ENCODE data around the gene SLC25A38.
"Not testable (repeated sequence)": the region's sequence is repeated elsewhere in the genome, so short reads cannot be mapped to it uniquely, and the experiment has no call there.

The SLC25A38 gene

GRCh38 chr3:39347586-39347876 lies 35.6 kb upstream of the SLC25A38 start:
- no peak for TF ChIP-seq CTCF (IDR thresholded peaks at IDR 0.05; ENCODE audit: poor library complexity, severe bottlenecking)
- peaks cover 20% of the 10 kb centered on the region for H3K4me1 ChIP-seq (ENCODE audit: insufficient read depth, poor library complexity, severe bottlenecking)
- DNase-seq (ENCODE audit: low spot score) = no peak
- ATAC-seq (ENCODE audit: low read depth) = no peak
- no peaks in the 10 kb centered on the region for H3K9me3 ChIP-seq (ENCODE audit: severe bottlenecking)
- H3K27me3 ChIP-seq (ENCODE audit: insufficient read depth, poor library complexity, severe bottlenecking) = no peaks in the 10 kb centered on the region
- H3K4me3 ChIP-seq (ENCODE audit: severe bottlenecking) = no peak overlapping the region
- H3K36me3 ChIP-seq (ENCODE audit: low read depth) = no peaks in the 10 kb centered on the region
- H3K27ac ChIP-seq (ENCODE audit: poor library complexity, severe bottlenecking) = no peak overlapping the region

GRCh38 chr3:39349080-39349479 lies 34.1 kb upstream of the SLC25A38 start:
- Histone ChIP-seq H3K4me1 (ENCODE audit: insufficient read depth, poor library complexity, severe bottlenecking) (peaks cover 11% of the 10 kb centered on the region), H3K9me3 (ENCODE audit: severe bottlenecking) (no peaks in the 10 kb centered on the region), H3K27ac (ENCODE audit: poor library complexity, severe bottlenecking) (no peak overlapping the region), H3K36me3 (ENCODE audit: low read depth) (no peaks in the 10 kb centered on the region), H3K27me3 (ENCODE audit: insufficient read depth, poor library complexity, severe bottlenecking) (no peaks in the 10 kb centered on the region), H3K4me3 (ENCODE audit: severe bottlenecking) (no peak overlapping the region)
- no peak for DNase-seq (ENCODE audit: low spot score)
- no peak for ATAC-seq (ENCODE audit: low read depth)
- no peak for TF ChIP-seq CTCF (IDR thresholded peaks at IDR 0.05; ENCODE audit: poor library complexity, severe bottlenecking)

- ATAC-seq (ENCODE audit: low read depth) (no peak), DNase-seq (ENCODE audit: low spot score) (no peak)
- H3K27ac ChIP-seq (ENCODE audit: poor library complexity, severe bottlenecking) = no peak overlapping the region
- no peaks in the 10 kb centered on the region for H3K27me3 ChIP-seq (ENCODE audit: insufficient read depth, poor library complexity, severe bottlenecking)
- no peak overlapping the region for H3K4me3 ChIP-seq (ENCODE audit: severe bottlenecking)
- no peak for TF ChIP-seq CTCF (IDR thresholded peaks at IDR 0.05; ENCODE audit: poor library complexity, severe bottlenecking)
- no peaks in the 10 kb centered on the region for H3K9me3 ChIP-seq (ENCODE audit: severe bottlenecking)
- H3K36me3 ChIP-seq (ENCODE audit: low read depth) = no peaks in the 10 kb centered on the region
- no peaks in the 10 kb centered on the region for H3K4me1 ChIP-seq (ENCODE audit: insufficient read depth, poor library complexity, severe bottlenecking)
These were observed 32.5 kb upstream of the SLC25A38 start for GRCh38 chr3:39350714-39351113.

- not testable (repeated sequence) for H3K4me1 ChIP-seq (ENCODE audit: insufficient read depth, poor library complexity, severe bottlenecking); H3K4me3 ChIP-seq (ENCODE audit: severe bottlenecking); H3K9me3 ChIP-seq (ENCODE audit: severe bottlenecking); H3K36me3 ChIP-seq (ENCODE audit: low read depth); H3K27me3 ChIP-seq (ENCODE audit: insufficient read depth, poor library complexity, severe bottlenecking); DNase-seq (ENCODE audit: low spot score); ATAC-seq (ENCODE audit: low read depth); H3K27ac ChIP-seq (ENCODE audit: poor library complexity, severe bottlenecking)
These were observed 32.0 kb upstream of the SLC25A38 start for GRCh38 chr3:39351134-39351533.

- H3K36me3 ChIP-seq (ENCODE audit: low read depth); ATAC-seq (ENCODE audit: low read depth); DNase-seq (ENCODE audit: low spot score): not testable (repeated sequence)
These were observed 29.8 kb upstream of the SLC25A38 start for GRCh38 chr3:39353168-39353927.

GRCh38 chr3:39358333-39358732 lies 24.8 kb upstream of the SLC25A38 start:
- ATAC-seq (ENCODE audit: low read depth) = no peak
- TF ChIP-seq CTCF (IDR thresholded peaks at IDR 0.05; ENCODE audit: poor library complexity, severe bottlenecking) = no peak
- Histone ChIP-seq H3K4me3 (ENCODE audit: severe bottlenecking) (no peak overlapping the region), H3K36me3 (ENCODE audit: low read depth) (no peaks in the 10 kb centered on the region), H3K4me1 (ENCODE audit: insufficient read depth, poor library complexity, severe bottlenecking) (no peaks in the 10 kb centered on the region), H3K27me3 (ENCODE audit: insufficient read depth, poor library complexity, severe bottlenecking) (no peaks in the 10 kb centered on the region), H3K27ac (ENCODE audit: poor library complexity, severe bottlenecking) (no peak overlapping the region), H3K9me3 (ENCODE audit: severe bottlenecking) (no peaks in the 10 kb centered on the region)
- no peak for DNase-seq (ENCODE audit: low spot score)

More at GRCh38 chr3:39353168-39353927, 29.8 kb upstream of the SLC25A38 start:
- not testable (repeated sequence) for H3K4me1 ChIP-seq (ENCODE audit: insufficient read depth, poor library complexity, severe bottlenecking); H3K27ac ChIP-seq (ENCODE audit: poor library complexity, severe bottlenecking); H3K27me3 ChIP-seq (ENCODE audit: insufficient read depth, poor library complexity, severe bottlenecking); H3K4me3 ChIP-seq (ENCODE audit: severe bottlenecking); H3K9me3 ChIP-seq (ENCODE audit: severe bottlenecking)
